Stimulated activated CD8-positive, alpha-beta memory T cell treated with anti-CD3 and anti-CD28 coated beads, Interleukin-7, amount 100 ng/mL, for 1 hour (primary cell): Measurements from ENCODE around the gene CMIP.

Source experiments
- DNase-seq, 2 donors: peaks; one replicate each; pipeline ENCODE4 v3.0.0-alpha.2; 2020; ENCODE audit warnings: low read depth in 2 of 2

Gene CMIP

GRCh38 chr16:81495321-81496234, 51.0 kb downstream of the CMIP start:
- no peak for DNase-seq

GRCh38 chr16:81496321-81496720, 51.7 kb downstream of the CMIP start:
- no peak for DNase-seq

GRCh38 chr16:81496742-81497141, 52.1 kb downstream of the CMIP start:
- no peak for DNase-seq

GRCh38 chr16:81497690-81498089, 53.1 kb downstream of the CMIP start:
- no peak for DNase-seq

- DNase-seq: no peak
Observed at GRCh38 chr16:81498351-81498750, 53.7 kb downstream of the CMIP start.

GRCh38 chr16:81499576-81500380, 55.2 kb downstream of the CMIP start:
- DNase-seq: no peak

GRCh38 chr16:81500833-81501521, 56.4 kb downstream of the CMIP start:
- no peak for DNase-seq

- no peak for DNase-seq
Observed at GRCh38 chr16:81502396-81503070, 57.9 kb downstream of the CMIP start.

- DNase-seq: no peak
Observed at GRCh38 chr16:81505011-81505661, 60.5 kb downstream of the CMIP start.

- DNase-seq: no peak
Observed at GRCh38 chr16:81509404-81509803, 64.8 kb downstream of the CMIP start.

- no peak for DNase-seq
Observed at GRCh38 chr16:81510016-81510415, 65.4 kb downstream of the CMIP start.

- no peak for DNase-seq
Observed at GRCh38 chr16:81511371-81511770, 66.8 kb downstream of the CMIP start.

GRCh38 chr16:81513204-81514040, 68.8 kb downstream of the CMIP start:
- no peak for DNase-seq

- no peak for DNase-seq
Observed at GRCh38 chr16:81514041-81514559, 69.5 kb downstream of the CMIP start.

GRCh38 chr16:81514568-81515258, 70.1 kb downstream of the CMIP start:
- DNase-seq: no peak

GRCh38 chr16:81515281-81515680, 70.7 kb downstream of the CMIP start:
- DNase-seq: no peak

- DNase-seq: no peak
Observed at GRCh38 chr16:81515721-81516120, 71.1 kb downstream of the CMIP start.

- no peak for DNase-seq
Observed at GRCh38 chr16:81516478-81517149, 72.0 kb downstream of the CMIP start.

- no peak for DNase-seq
Observed at GRCh38 chr16:81517150-81517499, 72.5 kb downstream of the CMIP start.
